CD4-positive, CD25-positive, alpha-beta regulatory T cell (primary cell): ENCODE measurements around the gene ATP1B1. TPM values are rescaled to one million over a fixed set of nuclear protein-coding genes. Genes with fewer than 3 reads are reported as not detected.

Experiments
- ATAC-seq, 2 donors: fragments of 150-1000 bp; cut with Tn5 transposase; one replicate each; pipeline ENCODE4 v1.10.0; 2021; ENCODE audit warnings: low read depth in 2 of 2, moderate number of reproducible peaks in 2 of 2, moderate library complexity in 1 of 2
- DNase-seq, 3 donors: peaks; one replicate each; pipeline versions ENCODE4 v3.0.0 to v3.0.0-alpha.2; 2012 to 2022; ENCODE audit warnings: mixed read lengths in 1 of 3
- H3K27ac ChIP-seq: one replicate; pipeline ENCODE4 v1.7.0; 2013; ENCODE audit warnings: mild to moderate bottlenecking, low read length; ENCODE audit not compliant: insufficient read depth, poor library complexity, severe bottlenecking
- H3K27me3 ChIP-seq: one replicate; pipeline ENCODE4 v1.7.0; 2013; ENCODE audit warnings: low read length; ENCODE audit not compliant: control insufficient read depth, insufficient read depth
- H3K36me3 ChIP-seq: one replicate; pipeline ENCODE4 v1.7.0; 2013; ENCODE audit warnings: mild to moderate bottlenecking, low read length, moderate library complexity; ENCODE audit not compliant: control insufficient read depth, insufficient read depth
- H3K4me1 ChIP-seq: 2 replicates; pipeline ENCODE4 v1.7.0; 2013; ENCODE audit warnings: mild to moderate bottlenecking, low read length; ENCODE audit not compliant: insufficient read depth, control insufficient read depth, poor library complexity, severe bottlenecking
- H3K4me3 ChIP-seq: one replicate; pipeline ENCODE4 v1.7.0; 2013; ENCODE audit warnings: low read depth, mild to moderate bottlenecking, low read length, moderate library complexity
- H3K9me3 ChIP-seq, 2 experiments: 1 replicate in 1 of 2; 2 replicates in 1 of 2; pipeline ENCODE4 v1.7.0; 2013; ENCODE audit warnings: low read length in 2 of 2, mild to moderate bottlenecking in 1 of 2, moderate library complexity in 1 of 2; ENCODE audit not compliant: control insufficient read depth in 2 of 2
- H3K27ac Mint-ChIP-seq, 3 donors: one replicate each; pipeline ENCODE4 v1.8.0; 2020 to 2022; ENCODE audit warnings: mild to moderate bottlenecking in 3 of 3, mixed read lengths in 3 of 3, moderate library complexity in 2 of 3
- H3K27me3 Mint-ChIP-seq: one replicate; pipeline ENCODE4 v1.8.0; 2022; ENCODE audit warnings: mild to moderate bottlenecking, mixed read lengths
- H3K36me3 Mint-ChIP-seq: one replicate; pipeline ENCODE4 v1.8.0; 2020; ENCODE audit warnings: mixed read lengths
- H3K4me1 Mint-ChIP-seq, 4 donors: one replicate each; pipeline ENCODE4 v1.8.0; 2020 to 2022; ENCODE audit warnings: mixed read lengths in 4 of 4, mild to moderate bottlenecking in 1 of 4
- H3K4me3 Mint-ChIP-seq, 4 donors: one replicate each; pipeline ENCODE4 v1.8.0; 2020 to 2022; ENCODE audit warnings: mild to moderate bottlenecking in 4 of 4, mixed read lengths in 4 of 4, moderate library complexity in 3 of 4
- H3K9me3 Mint-ChIP-seq, 7 donors: one replicate each; pipeline ENCODE4 v1.8.0; 2020 to 2022; ENCODE audit warnings: mixed read lengths in 7 of 7, mild to moderate bottlenecking in 3 of 7, moderate library complexity in 2 of 7
- polyA plus RNA-seq, 4 donors: library from polyadenylated mRNA; unstranded; fragments of 300-500 nt; fragmentation: Illumina TruSeq; gene quantifications; one replicate each; pipeline ENCODE4 v1.2.3, GENCODE V29; 2021
- total RNA-seq: library from RNA; stranded (reverse); gene quantifications from one replicate; pipeline ENCODE4 v1.2.3, GENCODE V29; 2022

Gene ATP1B1
- total and polyA plus RNA-seq, 5 donors from 2014 or later: 3.1 to 25.0 (median 7.0) TPM

- Mint-ChIP-seq H3K27ac (no peak overlapping the region), H3K36me3 (peaks cover 18% of the 10 kb centered on the region), H3K9me3 (no peaks in the 10 kb centered on the region), H3K4me1 (peaks cover 29 to 43% (median 36%) of the 10 kb centered on the region in 4 donors), H3K27me3 (no peaks in the 10 kb centered on the region), H3K4me3 (peak overlapping the region in 2 of 4 donors; percentile 26 to 88)
- Histone ChIP-seq H3K4me3 (no peak overlapping the region), H3K36me3 (peaks cover 13% of the 10 kb centered on the region), H3K9me3 (no peaks in the 10 kb centered on the region), H3K4me1 (peaks cover 31% of the 10 kb centered on the region), H3K27me3 (no peaks in the 10 kb centered on the region), H3K27ac (no peak overlapping the region)
- ATAC-seq (no peak), DNase-seq (no peak)
Measured at GRCh38 chr1:169111472-169111871, 5.0 kb downstream of the ATP1B1 start.

GRCh38 chr1:169112241-169112640 is 5.8 kb downstream of the ATP1B1 start:
- H3K4me3 ChIP-seq: no peak overlapping the region
- ATAC-seq (no peak), DNase-seq (no peak)
- Mint-ChIP-seq H3K36me3 (peaks cover 18% of the 10 kb centered on the region), H3K27ac (no peak overlapping the region), H3K4me1 (peaks cover 27 to 45% (median 41%) of the 10 kb centered on the region in 4 donors), H3K27me3 (no peaks in the 10 kb centered on the region), H3K9me3 (no peaks in the 10 kb centered on the region), H3K4me3 (peak overlapping the region in 1 of 4 donors; percentile 26)
- no peaks in the 10 kb centered on the region for H3K27me3 ChIP-seq
- peaks cover 13% of the 10 kb centered on the region for H3K36me3 ChIP-seq
- no peaks in the 10 kb centered on the region for H3K9me3 ChIP-seq
- H3K27ac ChIP-seq: no peak overlapping the region
- H3K4me1 ChIP-seq: peaks cover 32% of the 10 kb centered on the region

DNA sequence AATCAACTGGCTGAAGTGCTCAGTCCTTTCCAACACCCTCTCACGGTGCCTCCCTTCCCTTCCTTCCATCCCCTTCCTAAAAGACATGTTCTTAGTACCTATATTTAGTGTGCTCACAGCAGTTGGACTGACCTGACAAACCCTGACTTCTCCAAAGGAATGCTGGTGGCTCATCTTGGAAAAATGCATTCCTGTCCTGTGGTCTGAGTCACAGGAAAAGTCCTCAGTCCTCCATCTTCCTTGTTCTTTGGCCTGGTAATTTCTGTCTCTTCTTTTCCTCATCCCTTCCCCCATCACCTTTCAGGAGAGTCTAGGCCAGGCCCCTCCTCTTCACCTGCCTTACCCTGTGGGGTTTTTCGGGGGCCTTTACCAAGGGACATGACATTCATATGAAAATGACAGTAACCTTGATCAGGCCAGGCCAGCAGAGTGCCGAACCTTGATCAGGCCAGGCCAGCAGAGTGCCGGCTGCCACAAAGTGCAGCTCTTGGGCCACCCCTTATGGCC is 7.2 kb downstream of the ATP1B1 start:
- Mint-ChIP-seq H3K9me3 (no peaks in the 10 kb centered on the region), H3K4me1 (peaks cover 14 to 39% (median 31%) of the 10 kb centered on the region in 4 donors), H3K4me3 (peak overlapping the region in 1 of 4 donors; percentile 30), H3K27ac (no peak overlapping the region), H3K36me3 (peaks cover 18% of the 10 kb centered on the region), H3K27me3 (no peaks in the 10 kb centered on the region)
- Histone ChIP-seq H3K27me3 (no peaks in the 10 kb centered on the region), H3K36me3 (peaks cover 13% of the 10 kb centered on the region), H3K4me3 (no peak overlapping the region), H3K9me3 (no peaks in the 10 kb centered on the region), H3K4me1 (peaks cover 20% of the 10 kb centered on the region), H3K27ac (no peak overlapping the region)
- DNase-seq: no peak
- no peak for ATAC-seq

DNA sequence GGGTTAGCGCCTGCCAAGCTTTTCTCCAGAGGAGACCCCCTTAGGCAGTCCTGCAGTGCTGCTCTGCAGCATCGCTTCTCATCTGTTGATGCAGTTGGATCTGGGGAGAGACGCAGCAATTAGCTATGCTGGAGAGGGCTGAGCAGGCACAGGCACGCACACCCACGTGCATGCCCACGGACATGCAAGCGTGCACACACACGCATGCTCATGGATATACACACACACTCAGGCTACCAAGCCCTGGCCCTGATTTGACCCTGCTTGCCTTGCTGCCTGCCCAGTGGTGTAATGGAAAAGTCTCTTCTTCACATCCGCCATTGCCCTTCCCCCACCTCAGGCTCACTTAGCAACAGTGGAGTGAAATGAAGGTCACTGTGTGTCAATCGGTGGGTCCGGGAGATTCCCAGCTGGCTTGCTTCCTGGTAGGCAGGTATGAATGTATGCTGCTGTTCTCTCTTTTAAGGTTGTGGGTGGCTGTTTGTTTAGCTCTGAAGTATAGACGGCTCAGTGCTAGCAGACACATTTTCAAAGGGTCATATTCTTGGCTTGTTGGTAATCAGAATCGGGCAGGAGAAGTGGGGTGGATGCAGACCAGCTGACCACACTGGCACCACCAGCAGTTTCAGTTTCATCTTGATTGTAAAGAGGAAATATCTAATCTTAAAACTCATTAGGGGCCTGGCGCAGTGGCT is 9.5 kb downstream of the ATP1B1 start:
- peak overlapping the region in 1 of 3 donors; percentile 5 for H3K27ac Mint-ChIP-seq
- peaks cover 6% of the 10 kb centered on the region for H3K4me1 ChIP-seq
- no peaks in the 10 kb centered on the region for H3K27me3 Mint-ChIP-seq
- peaks cover 18% of the 10 kb centered on the region for H3K36me3 Mint-ChIP-seq
- H3K9me3 Mint-ChIP-seq: no peaks in the 10 kb centered on the region
- ATAC-seq (peak in 1 of 2 donors; percentile 20), DNase-seq (peak in 1 of 3 donors; percentile 22)
- H3K4me3 ChIP-seq: peak overlapping the region; percentile 29
- peak overlapping the region; percentile 36 to 76 (median 50) for H3K4me3 Mint-ChIP-seq
- peaks cover 13% of the 10 kb centered on the region for H3K36me3 ChIP-seq
- no peak overlapping the region for H3K27ac ChIP-seq
- peaks cover 0 to 24% (median 12%) of the 10 kb centered on the region in 4 donors for H3K4me1 Mint-ChIP-seq
- H3K9me3 ChIP-seq: no peaks in the 10 kb centered on the region
- no peaks in the 10 kb centered on the region for H3K27me3 ChIP-seq

GRCh38 chr1:169117014-169117413 is 10.5 kb downstream of the ATP1B1 start:
- no peak overlapping the region for H3K27ac Mint-ChIP-seq
- no peaks in the 10 kb centered on the region for H3K27me3 ChIP-seq
- H3K36me3 ChIP-seq: peaks cover 10% of the 10 kb centered on the region
- H3K4me1 ChIP-seq: peaks cover 6% of the 10 kb centered on the region
- ATAC-seq: no peak
- peaks cover 0 to 27% (median 14%) of the 10 kb centered on the region in 4 donors for H3K4me1 Mint-ChIP-seq
- H3K27me3 Mint-ChIP-seq: no peaks in the 10 kb centered on the region
- DNase-seq: no peak
- H3K36me3 Mint-ChIP-seq: peaks cover 22% of the 10 kb centered on the region
- peaks cover 0 to 1% (median 0%) of the 10 kb centered on the region in 7 donors for H3K9me3 Mint-ChIP-seq
- no peak overlapping the region for H3K4me3 ChIP-seq
- H3K4me3 Mint-ChIP-seq: no peak overlapping the region
- H3K9me3 ChIP-seq: no peaks in the 10 kb centered on the region
- no peak overlapping the region for H3K27ac ChIP-seq

- Histone ChIP-seq H3K4me3 (no peak overlapping the region), H3K27ac (no peak overlapping the region), H3K4me1 (peaks cover 6% of the 10 kb centered on the region), H3K36me3 (peaks cover 4% of the 10 kb centered on the region), H3K27me3 (no peaks in the 10 kb centered on the region), H3K9me3 (no peaks in the 10 kb centered on the region)
- Mint-ChIP-seq H3K9me3 (peaks cover 0 to 1% (median 0%) of the 10 kb centered on the region in 7 donors), H3K27me3 (no peaks in the 10 kb centered on the region), H3K36me3 (peaks cover 19% of the 10 kb centered on the region), H3K27ac (no peak overlapping the region), H3K4me3 (no peak overlapping the region), H3K4me1 (peaks cover 0 to 21% (median 15%) of the 10 kb centered on the region in 4 donors)
- ATAC-seq: no peak
- no peak for DNase-seq
Measured at GRCh38 chr1:169117599-169117998, 11.1 kb downstream of the ATP1B1 start.

- peaks cover 0 to 20% (median 15%) of the 10 kb centered on the region in 4 donors for H3K4me1 Mint-ChIP-seq
- peaks cover 0 to 1% (median 0%) of the 10 kb centered on the region in 7 donors for H3K9me3 Mint-ChIP-seq
- H3K27ac ChIP-seq: no peak overlapping the region
- no peaks in the 10 kb centered on the region for H3K27me3 ChIP-seq
- no peak overlapping the region for H3K4me3 ChIP-seq
- no peak for DNase-seq
- peaks cover 17% of the 10 kb centered on the region for H3K36me3 Mint-ChIP-seq
- ATAC-seq: no peak
- no peak overlapping the region for H3K4me3 Mint-ChIP-seq
- H3K4me1 ChIP-seq: peaks cover 6% of the 10 kb centered on the region
- peak overlapping the region in 1 of 3 donors; percentile 38 for H3K27ac Mint-ChIP-seq
- no peaks in the 10 kb centered on the region for H3K9me3 ChIP-seq
- no peaks in the 10 kb centered on the region for H3K27me3 Mint-ChIP-seq
- peaks cover 4% of the 10 kb centered on the region for H3K36me3 ChIP-seq
Measured at GRCh38 chr1:169118227-169118626, 11.7 kb downstream of the ATP1B1 start.
